Astrocyte (in vitro differentiated cells and primary cell): ENCODE measurements around the gene ZNF525.

Experiments
- EZH2 ChIP-seq: IDR thresholded peaks from 2 replicates; pipeline ENCODE4 v1.6.1; 2012; ENCODE audit warnings: mild to moderate bottlenecking, low read length, inconsistent platforms; ENCODE audit not compliant: insufficient read depth
- TF ChIP-seq, protein P1 (sequence below): IDR thresholded peaks from 2 replicates; pipeline ENCODE4 v1.5.1; 2011; ENCODE audit warnings: low read depth, mild to moderate bottlenecking, inconsistent platforms, low read length, moderate library complexity; ENCODE audit not compliant: insufficient read depth

DNA sequence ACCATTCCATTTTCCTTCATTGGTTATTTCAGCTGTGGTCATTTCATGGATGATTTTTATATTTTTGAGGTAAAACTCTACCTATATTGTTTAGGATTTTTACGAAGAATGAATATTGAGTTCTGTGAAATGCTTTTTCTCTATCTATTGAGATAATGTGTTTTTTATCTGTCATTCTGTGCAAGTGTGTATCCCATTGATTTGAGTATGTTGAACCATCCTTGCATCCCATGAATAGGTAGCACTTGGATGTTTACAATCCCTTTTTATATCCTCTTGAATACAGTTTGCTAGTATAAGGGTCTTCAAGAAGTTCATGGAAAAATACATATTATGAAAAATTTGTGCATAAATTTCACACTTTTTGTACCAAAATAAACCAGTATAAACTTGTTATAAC is 9.8 kb upstream of the ZNF525 start:
- TF ChIP-seq, protein P1, sequence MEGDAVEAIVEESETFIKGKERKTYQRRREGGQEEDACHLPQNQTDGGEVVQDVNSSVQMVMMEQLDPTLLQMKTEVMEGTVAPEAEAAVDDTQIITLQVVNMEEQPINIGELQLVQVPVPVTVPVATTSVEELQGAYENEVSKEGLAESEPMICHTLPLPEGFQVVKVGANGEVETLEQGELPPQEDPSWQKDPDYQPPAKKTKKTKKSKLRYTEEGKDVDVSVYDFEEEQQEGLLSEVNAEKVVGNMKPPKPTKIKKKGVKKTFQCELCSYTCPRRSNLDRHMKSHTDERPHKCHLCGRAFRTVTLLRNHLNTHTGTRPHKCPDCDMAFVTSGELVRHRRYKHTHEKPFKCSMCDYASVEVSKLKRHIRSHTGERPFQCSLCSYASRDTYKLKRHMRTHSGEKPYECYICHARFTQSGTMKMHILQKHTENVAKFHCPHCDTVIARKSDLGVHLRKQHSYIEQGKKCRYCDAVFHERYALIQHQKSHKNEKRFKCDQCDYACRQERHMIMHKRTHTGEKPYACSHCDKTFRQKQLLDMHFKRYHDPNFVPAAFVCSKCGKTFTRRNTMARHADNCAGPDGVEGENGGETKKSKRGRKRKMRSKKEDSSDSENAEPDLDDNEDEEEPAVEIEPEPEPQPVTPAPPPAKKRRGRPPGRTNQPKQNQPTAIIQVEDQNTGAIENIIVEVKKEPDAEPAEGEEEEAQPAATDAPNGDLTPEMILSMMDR, result no peak
- no peak for TF ChIP-seq EZH2
